K562 (cell line): ENCODE data around the gene MFSD6L.

Experiments used
- CBFB ChIP-seq: sonication (generic); formaldehyde crosslinking; IDR thresholded peaks from 2 replicates; pipeline ENCODE4 v1.4.0; 2020; ENCODE audit warnings: mild to moderate bottlenecking, missing genetic modification reagents
- CTCF ChIP-seq, 3 experiments: IDR thresholded peaks in 2 of 3; conservative IDR thresholded peaks in 1 of 3; 2 replicates each; pipeline ENCODE4 v1.5.1; 2011 to 2012; ENCODE audit warnings: low read length in 3 of 3, mild to moderate bottlenecking in 3 of 3, control low read depth in 2 of 3, improper control_type of control experiment in 1 of 3, inconsistent platforms in 1 of 3, low read depth in 1 of 3, mixed read lengths in 1 of 3, moderate library complexity in 1 of 3; ENCODE audit not compliant: insufficient read depth in 2 of 3
- HNRNPK ChIP-seq: fragments of 200-400 bp; formaldehyde crosslinking; IDR thresholded peaks from one replicate; pipeline ENCODE4 v1.6.1; 2018; ENCODE audit warnings: mild to moderate bottlenecking, low read depth, low read length; ENCODE audit not compliant: poor library complexity, severe bottlenecking
- JUN ChIP-seq, 2 experiments: sonication (generic) in 1 of 2; formaldehyde crosslinking in 1 of 2; IDR thresholded peaks; 2 replicates each; pipeline versions ENCODE4 v1.6.1 to v1.8.0; 2012 to 2022; ENCODE audit warnings: borderline replicate concordance in 2 of 2, mild to moderate bottlenecking in 2 of 2, improper control_type of control experiment in 1 of 2, low read depth in 1 of 2, low read length in 1 of 2, missing genetic modification reagents in 1 of 2
- KLF16 ChIP-seq: IDR thresholded peaks from 2 replicates; pipeline ENCODE4 v1.6.1; 2016; ENCODE audit warnings: antibody characterized with exemption
- POLR2A ChIP-seq: fragments of 450-650 bp; conservative IDR thresholded peaks from 2 replicates; pipeline ENCODE4 v1.6.1; 2016
- REST ChIP-seq, 2 experiments: fragments of 450-650 bp; formaldehyde crosslinking in 1 of 2; IDR thresholded peaks; 2 replicates each; pipeline versions ENCODE4 v1.4.0 to v1.6.1; 2014 to 2020; ENCODE audit warnings: mild to moderate bottlenecking in 2 of 2, borderline replicate concordance in 1 of 2, low read depth in 1 of 2
- RFX5 ChIP-seq: IDR thresholded peaks from 2 replicates; pipeline ENCODE4 v1.6.1; 2011; ENCODE audit warnings: low read depth, mild to moderate bottlenecking, improper control_type of control experiment, low read length
- TCF7 ChIP-seq: sonication (generic); IDR thresholded peaks from 2 replicates; pipeline ENCODE4 v1.6.1; 2016; ENCODE audit warnings: antibody characterized with exemption, borderline replicate concordance
- YBX1 ChIP-seq: fragments of 450-650 bp; IDR thresholded peaks from 2 replicates; pipeline ENCODE4 v1.7.1; 2016; ENCODE audit warnings: mild to moderate bottlenecking
- ZKSCAN1 ChIP-seq: fragments of 150-350 bp; IDR thresholded peaks from 2 replicates; pipeline ENCODE4 v1.6.1; 2016; ENCODE audit warnings: low read depth, low read length

GRCh38 chr17:8754890-8755289 lies 44.3 kb downstream of the MFSD6L start:
- TF ChIP-seq ZKSCAN1 (no peak), POLR2A (no peak), CBFB (CRISPR knock-in tag) (no peak), REST (IDR thresholded peaks at IDR 0.05; ENCODE audit: borderline replicate concordance) (no peak), REST (CRISPR knock-in tag; IDR thresholded peaks at IDR 0.05; ENCODE audit: low read depth) (no peak), YBX1 (no peak), KLF16 (no peak), RFX5 (no peak), CTCF (IDR thresholded peaks at IDR 0.05 in 2 of 3, conservative IDR thresholded peaks at IDR 0.05 in 1 of 3; ENCODE audit: insufficient read depth in 2 of 3, low read depth in 1 of 3, low read length in 3 of 3) (no peak), JUN (IDR thresholded peaks at IDR 0.05; ENCODE audit: borderline replicate concordance, low read depth, low read length) (no peak), JUN (CRISPR knock-in tag; IDR thresholded peaks at IDR 0.05; ENCODE audit: borderline replicate concordance) (no peak), HNRNPK (no peak), TCF7 (no peak)
